ENCODE data around the gene RBM5.

- TF ChIP-seq CTCF (IDR thresholded peaks at IDR 0.05) = no peak
- TF ChIP-seq POLR2A (IDR thresholded peaks at IDR 0.05) = no peak
Measured at GRCh38 chr3:50139308-50139707, 50.6 kb downstream of the RBM5 start.
